Osteocyte (in vitro differentiated cells): Measurements from ENCODE around the gene MYLK2. TPM values are rescaled to one million over a fixed set of nuclear protein-coding genes. Genes with fewer than 3 reads are reported as not detected.

Experiments
- DNase-seq: peaks from one replicate; pipeline ENCODE4 v3.0.0; 2021; ENCODE audit warnings: mixed read lengths; ENCODE audit not compliant: unreplicated experiment; ENCODE audit errors: extremely low spot score
- H3K27ac Mint-ChIP-seq: one replicate; pipeline ENCODE4 v1.8.0; 2021; ENCODE audit warnings: mild to moderate bottlenecking, mixed read lengths; ENCODE audit not compliant: unreplicated experiment
- H3K27me3 Mint-ChIP-seq: one replicate; pipeline ENCODE4 v1.8.0; 2021; ENCODE audit warnings: mixed read lengths; ENCODE audit not compliant: unreplicated experiment
- H3K36me3 Mint-ChIP-seq: one replicate; pipeline ENCODE4 v1.8.0; 2021; ENCODE audit warnings: mixed read lengths; ENCODE audit not compliant: unreplicated experiment
- H3K4me1 Mint-ChIP-seq: one replicate; pipeline ENCODE4 v1.8.0; 2021; ENCODE audit warnings: mixed read lengths; ENCODE audit not compliant: unreplicated experiment
- H3K4me3 Mint-ChIP-seq: one replicate; pipeline ENCODE4 v1.8.0; 2021; ENCODE audit warnings: mild to moderate bottlenecking, moderate library complexity, mixed read lengths; ENCODE audit not compliant: unreplicated experiment
- H3K9me3 Mint-ChIP-seq: one replicate; pipeline ENCODE4 v1.8.0; 2021; ENCODE audit warnings: mixed read lengths; ENCODE audit not compliant: unreplicated experiment
- total RNA-seq: library from RNA; stranded (reverse); gene quantifications from 2 replicates; pipeline ENCODE4 v1.2.1, GENCODE V29; 2021
- TF ChIP-seq, protein P1 (sequence below): fragments of 200-600 bp; sonication (generic); IDR thresholded peaks from 2 replicates; pipeline ENCODE4 v1.5.0; 2021; ENCODE audit warnings: antibody characterized with exemption, mild to moderate bottlenecking, moderate library complexity

MYLK2 gene
- total RNA-seq, 1 donor from 2014 or later, result 0.27 TPM

DNA sequence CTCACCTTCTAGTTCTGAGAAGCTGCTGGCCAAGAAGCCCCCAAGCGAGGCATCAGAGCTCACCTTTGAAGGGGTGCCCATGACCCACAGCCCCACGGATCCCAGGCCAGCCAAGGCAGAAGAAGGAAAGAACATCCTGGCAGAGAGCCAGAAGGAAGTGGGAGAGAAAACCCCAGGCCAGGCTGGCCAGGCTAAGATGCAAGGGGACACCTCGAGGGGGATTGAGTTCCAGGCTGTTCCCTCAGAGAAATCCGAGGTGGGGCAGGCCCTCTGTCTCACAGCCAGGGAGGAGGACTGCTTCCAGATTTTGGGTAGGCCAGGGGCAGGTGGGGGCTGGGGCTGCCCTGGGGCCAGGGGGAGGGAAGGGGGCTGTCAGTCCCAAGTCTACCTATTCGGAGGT, 2.3 kb downstream of the MYLK2 start:
- Mint-ChIP-seq H3K27ac (peak overlapping the region; percentile 38), H3K9me3 (no peaks in the 10 kb centered on the region), H3K27me3 (no peaks in the 10 kb centered on the region), H3K4me1 (peaks cover 14% of the 10 kb centered on the region), H3K36me3 (no peaks in the 10 kb centered on the region), H3K4me3 (no peak overlapping the region)
- TF ChIP-seq, protein P1, sequence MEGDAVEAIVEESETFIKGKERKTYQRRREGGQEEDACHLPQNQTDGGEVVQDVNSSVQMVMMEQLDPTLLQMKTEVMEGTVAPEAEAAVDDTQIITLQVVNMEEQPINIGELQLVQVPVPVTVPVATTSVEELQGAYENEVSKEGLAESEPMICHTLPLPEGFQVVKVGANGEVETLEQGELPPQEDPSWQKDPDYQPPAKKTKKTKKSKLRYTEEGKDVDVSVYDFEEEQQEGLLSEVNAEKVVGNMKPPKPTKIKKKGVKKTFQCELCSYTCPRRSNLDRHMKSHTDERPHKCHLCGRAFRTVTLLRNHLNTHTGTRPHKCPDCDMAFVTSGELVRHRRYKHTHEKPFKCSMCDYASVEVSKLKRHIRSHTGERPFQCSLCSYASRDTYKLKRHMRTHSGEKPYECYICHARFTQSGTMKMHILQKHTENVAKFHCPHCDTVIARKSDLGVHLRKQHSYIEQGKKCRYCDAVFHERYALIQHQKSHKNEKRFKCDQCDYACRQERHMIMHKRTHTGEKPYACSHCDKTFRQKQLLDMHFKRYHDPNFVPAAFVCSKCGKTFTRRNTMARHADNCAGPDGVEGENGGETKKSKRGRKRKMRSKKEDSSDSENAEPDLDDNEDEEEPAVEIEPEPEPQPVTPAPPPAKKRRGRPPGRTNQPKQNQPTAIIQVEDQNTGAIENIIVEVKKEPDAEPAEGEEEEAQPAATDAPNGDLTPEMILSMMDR, result no peak
- no peak for DNase-seq

DNA sequence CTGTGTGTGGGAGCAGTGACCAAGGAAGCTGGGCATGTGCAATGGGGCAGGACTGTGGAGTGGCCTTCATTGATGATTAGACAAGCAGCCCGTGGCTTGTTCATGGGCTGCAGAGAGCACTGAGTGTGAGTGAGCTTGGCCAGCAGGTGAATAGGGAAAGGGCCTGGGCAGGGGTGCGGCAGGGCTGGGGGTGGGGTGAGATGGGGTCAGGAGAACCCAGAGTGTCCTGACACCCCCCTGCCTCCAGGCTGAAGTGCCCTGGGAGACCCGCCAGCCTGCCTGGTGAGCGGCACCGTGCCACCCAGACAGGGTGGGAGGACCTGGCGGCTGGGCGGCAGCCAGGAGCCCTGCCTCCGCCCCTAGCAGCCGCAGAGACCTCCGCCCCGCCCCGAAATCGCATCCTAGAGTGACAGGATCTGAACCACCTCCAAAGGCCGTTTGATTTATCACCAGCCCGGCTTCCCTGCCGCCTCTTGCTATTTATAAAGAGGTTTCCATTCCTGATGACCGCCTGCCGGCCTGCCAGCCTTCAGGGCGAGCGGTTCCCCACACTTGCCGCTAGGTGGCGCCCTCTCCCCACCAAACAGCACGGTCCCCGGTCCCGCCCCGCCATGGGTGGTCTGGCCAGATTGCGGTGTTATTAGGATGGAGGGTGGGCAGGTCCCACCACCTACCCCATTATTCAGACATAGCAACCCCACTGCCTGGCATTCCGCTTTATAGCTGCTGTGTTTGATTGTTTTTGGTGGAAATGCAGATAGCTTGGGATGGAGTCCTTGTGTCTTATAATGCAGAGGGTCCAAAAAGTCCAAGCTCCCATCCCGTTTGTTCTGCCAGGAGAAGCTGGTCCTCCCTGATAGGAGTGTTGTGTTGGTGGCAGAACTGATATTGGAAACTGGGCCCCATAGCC, 3.5 kb downstream of the MYLK2 start:
- Mint-ChIP-seq H3K27ac (no peak overlapping the region), H3K4me3 (no peak overlapping the region), H3K9me3 (no peaks in the 10 kb centered on the region), H3K27me3 (no peaks in the 10 kb centered on the region), H3K36me3 (no peaks in the 10 kb centered on the region), H3K4me1 (peaks cover 14% of the 10 kb centered on the region)
- TF ChIP-seq, protein P1, result peak; percentile 99
- DNase-seq, result peak; percentile 93

DNA sequence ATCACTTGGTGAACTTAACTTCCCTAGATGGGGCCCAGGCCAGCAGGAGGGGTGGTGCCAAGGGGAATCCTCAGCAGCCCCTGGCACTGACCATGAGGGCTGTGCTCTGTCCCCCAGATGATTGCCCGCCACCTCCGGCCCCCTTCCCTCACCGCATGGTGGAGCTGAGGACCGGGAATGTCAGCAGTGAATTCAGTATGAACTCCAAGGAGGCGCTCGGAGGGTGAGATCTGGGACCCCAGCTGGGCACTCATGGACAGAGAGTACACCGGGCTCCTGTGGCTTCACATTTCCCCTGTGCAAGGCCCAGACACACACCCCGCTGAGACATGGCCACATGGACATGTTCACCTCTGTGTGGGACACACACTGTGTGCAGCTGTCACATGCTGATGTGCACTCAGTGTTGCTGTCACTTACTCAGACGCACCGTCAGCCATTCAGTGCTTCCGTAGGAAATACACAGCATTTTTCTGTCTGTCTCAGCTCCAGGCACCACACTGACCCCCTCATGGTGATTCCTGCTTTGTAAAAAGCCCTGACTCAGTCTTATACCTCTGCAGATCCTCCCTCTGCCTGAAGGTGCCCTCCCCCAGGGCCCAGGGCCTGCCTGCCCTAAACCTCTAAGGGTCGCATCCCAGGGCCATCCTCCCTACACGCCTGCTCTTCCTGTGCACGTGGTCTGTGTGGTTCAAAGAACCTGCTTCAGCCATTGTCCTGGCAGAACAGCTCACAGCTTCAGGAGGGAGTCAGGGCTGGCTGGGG, 4.4 kb downstream of the MYLK2 start:
- TF ChIP-seq, protein P1, result no peak
- Mint-ChIP-seq H3K4me3 (no peak overlapping the region), H3K4me1 (peaks cover 14% of the 10 kb centered on the region), H3K9me3 (no peaks in the 10 kb centered on the region), H3K27me3 (no peaks in the 10 kb centered on the region), H3K27ac (no peak overlapping the region), H3K36me3 (no peaks in the 10 kb centered on the region)
- no peak for DNase-seq

DNA sequence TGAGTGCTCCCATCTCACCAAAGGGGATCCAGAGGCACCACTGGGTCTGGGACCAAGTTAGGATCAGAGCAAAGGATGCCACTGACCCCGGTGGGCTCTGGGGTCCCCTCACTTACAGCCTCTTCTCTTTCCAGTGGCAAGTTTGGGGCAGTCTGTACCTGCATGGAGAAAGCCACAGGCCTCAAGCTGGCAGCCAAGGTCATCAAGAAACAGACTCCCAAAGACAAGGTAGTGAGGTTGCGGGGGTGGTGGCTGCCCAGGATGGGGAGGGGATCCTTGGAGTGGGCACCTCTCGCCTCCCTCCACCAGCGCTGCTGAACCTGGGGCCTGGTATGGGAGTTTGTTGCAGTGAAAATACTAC, 4.9 kb downstream of the MYLK2 start:
- no peak for DNase-seq
- TF ChIP-seq, protein P1, result no peak
- H3K9me3 Mint-ChIP-seq, result no peaks in the 10 kb centered on the region
- H3K4me1 Mint-ChIP-seq, result peaks cover 14% of the 10 kb centered on the region
- H3K27me3 Mint-ChIP-seq, result no peaks in the 10 kb centered on the region
- no peak overlapping the region for H3K4me3 Mint-ChIP-seq
- no peaks in the 10 kb centered on the region for H3K36me3 Mint-ChIP-seq
- H3K27ac Mint-ChIP-seq, result no peak overlapping the region
